ENCODE measurements around the gene RUBCN. TPM values are rescaled to one million over a fixed set of nuclear protein-coding genes. Genes with fewer than 3 reads are reported as not detected.

The RUBCN gene
- total and polyA plus RNA-seq, 10 of the 15 experiments (the other 5 are each of a cell fraction or from before 2014, with no cell fraction given), result 15.5 to 79.9 (median 40.4) TPM

GRCh38 chr3:197709135-197709534, 27.6 kb downstream of the RUBCN start (continued):
- no peak for TF ChIP-seq PRDM15 (CRISPR knock-in tag; IDR thresholded peaks at IDR 0.05)
- TF ChIP-seq BHLHE40 (IDR thresholded peaks at IDR 0.05; ENCODE audit: borderline replicate concordance in 1 of 2, low read depth in 2 of 2, low read length in 1 of 2), result no peak
- TF ChIP-seq GABPA (IDR thresholded peaks at IDR 0.05; ENCODE audit: low read depth), result no peak
- no peak for TF ChIP-seq ZNF217 (IDR thresholded peaks at IDR 0.05)
- no peak for TF ChIP-seq RAD21 (IDR thresholded peaks at IDR 0.05; ENCODE audit: insufficient read depth, low read depth, low read length)
- TF ChIP-seq ZBTB11 (CRISPR knock-in tag; IDR thresholded peaks at IDR 0.05), result no peak
- no peak for TF ChIP-seq JUNB (IDR thresholded peaks at IDR 0.05)
- no peak for TF ChIP-seq SUPT20H (IDR thresholded peaks at IDR 0.05; ENCODE audit: borderline replicate concordance, control insufficient read depth, low read depth, low read length)
- TF ChIP-seq IRF4 (IDR thresholded peaks at IDR 0.05; ENCODE audit: low read depth, low read length), result no peak
- TF ChIP-seq, protein P1, sequence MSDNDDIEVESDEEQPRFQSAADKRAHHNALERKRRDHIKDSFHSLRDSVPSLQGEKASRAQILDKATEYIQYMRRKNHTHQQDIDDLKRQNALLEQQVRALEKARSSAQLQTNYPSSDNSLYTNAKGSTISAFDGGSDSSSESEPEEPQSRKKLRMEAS (IDR thresholded peaks at IDR 0.05; ENCODE audit: low read depth, low read length), result no peak
- TF ChIP-seq NBN (IDR thresholded peaks at IDR 0.05), result 0 out of 2 replicates have a peak, but pooled peaks have one; percentile 13
- TF ChIP-seq USF1 (IDR thresholded peaks at IDR 0.05; ENCODE audit: borderline replicate concordance, extremely low read length, insufficient read depth, low read depth, low read length), result no peak
- TF ChIP-seq SIN3A (IDR thresholded peaks at IDR 0.05; ENCODE audit: low read depth, low read length), result no peak
- TF ChIP-seq GATAD2B (conservative IDR thresholded peaks at IDR 0.05; ENCODE audit: low read depth), result no peak
- no peak for TF ChIP-seq ZNF24 (IDR thresholded peaks at IDR 0.05)
- TF ChIP-seq CREB1 (IDR thresholded peaks at IDR 0.05; ENCODE audit: low read depth), result no peak
- no peak for TF ChIP-seq BCL11A (IDR thresholded peaks at IDR 0.05; ENCODE audit: low read depth, low read length)
- TF ChIP-seq ELK1 (IDR thresholded peaks at IDR 0.05; ENCODE audit: low read depth, low read length), result no peak
- TF ChIP-seq ZNF622 (IDR thresholded peaks at IDR 0.05), result no peak
- TF ChIP-seq ZBED1 (IDR thresholded peaks at IDR 0.05; ENCODE audit: borderline replicate concordance), result no peak
- no peak for TF ChIP-seq SRF (IDR thresholded peaks at IDR 0.05; ENCODE audit: low read depth in 2 of 2, low read length in 2 of 2)
- no peak for TF ChIP-seq HDAC6 (IDR thresholded peaks at IDR 0.05; ENCODE audit: unreplicated experiment)

All from GM12878 (cell line).